GM12891 (cell line): ENCODE results near the gene TBC1D22A.

Experiments used
- DNase-seq: peaks from one replicate; pipeline ENCODE4 v3.0.0; 2011; ENCODE audit warnings: low spot score; ENCODE audit not compliant: insufficient read length
- FAIRE-seq: peaks from 2 replicates; lab custom pipeline; 2011; peaks lifted over from hg19 to GRCh38; lab: Jason Lieb, UNC
- PAX5 ChIP-seq: IDR thresholded peaks from 2 replicates; pipeline ENCODE4 v1.6.1; 2011; ENCODE audit warnings: low read length, moderate library complexity, mild to moderate bottlenecking; ENCODE audit not compliant: insufficient read depth, severe bottlenecking
- POLR2A ChIP-seq: IDR thresholded peaks from 2 replicates; pipeline ENCODE4 v1.6.1; 2011; ENCODE audit warnings: low read depth, low read length, control low read depth
- POLR2AphosphoS5 ChIP-seq: IDR thresholded peaks from 2 replicates; pipeline ENCODE4 v1.6.1; 2011; ENCODE audit warnings: low read depth, low read length, control low read depth
- POU2F2 ChIP-seq: IDR thresholded peaks from 2 replicates; pipeline ENCODE4 v1.6.1; 2011; ENCODE audit warnings: low read depth, mild to moderate bottlenecking, control low read depth, low read length, moderate library complexity
- SPI1 ChIP-seq: IDR thresholded peaks from 2 replicates; pipeline ENCODE4 v1.6.1; 2011; ENCODE audit warnings: low read depth, low read length, control low read depth
- TAF1 ChIP-seq: IDR thresholded peaks from 2 replicates; pipeline ENCODE4 v1.6.1; 2011; ENCODE audit warnings: low read depth, low read length, control low read depth

The TBC1D22A gene

GRCh38 chr22:47125603-47126002 is 363.2 kb downstream of the TBC1D22A start:
- FAIRE-seq (no peak), DNase-seq (no peak)
- TF ChIP-seq TAF1, result no peak
- no peak for TF ChIP-seq SPI1
- TF ChIP-seq POLR2AphosphoS5, result no peak
- no peak for TF ChIP-seq PAX5
- TF ChIP-seq POLR2A, result no peak
- TF ChIP-seq POU2F2, result no peak

GRCh38 chr22:47126344-47126811 is 363.9 kb downstream of the TBC1D22A start:
- TF ChIP-seq POU2F2 (no peak), POLR2A (no peak), TAF1 (no peak), PAX5 (no peak), POLR2AphosphoS5 (no peak), SPI1 (no peak)
- no peak for DNase-seq
- no peak for FAIRE-seq

GRCh38 chr22:47127441-47127871 is 365.0 kb downstream of the TBC1D22A start:
- FAIRE-seq (no peak), DNase-seq (no peak)
- TF ChIP-seq POU2F2 (no peak), POLR2AphosphoS5 (no peak), POLR2A (no peak), SPI1 (no peak), PAX5 (no peak), TAF1 (no peak)

- no peak for TF ChIP-seq POU2F2
- no peak for TF ChIP-seq TAF1
- no peak for TF ChIP-seq POLR2AphosphoS5
- TF ChIP-seq POLR2A, result no peak
- no peak for TF ChIP-seq SPI1
- TF ChIP-seq PAX5, result no peak
- no peak for FAIRE-seq
- no peak for DNase-seq
These were observed 365.8 kb downstream of the TBC1D22A start for GRCh38 chr22:47128216-47128615.

GRCh38 chr22:47128622-47129215 is 366.3 kb downstream of the TBC1D22A start:
- no peak for DNase-seq
- no peak for TF ChIP-seq TAF1
- TF ChIP-seq POU2F2, result no peak
- TF ChIP-seq POLR2AphosphoS5, result no peak
- no peak for TF ChIP-seq SPI1
- TF ChIP-seq POLR2A, result no peak
- TF ChIP-seq PAX5, result no peak
- no peak for FAIRE-seq

GRCh38 chr22:47129902-47130635 is 367.6 kb downstream of the TBC1D22A start:
- DNase-seq, result no peak

GRCh38 chr22:47130883-47131631 is 368.6 kb downstream of the TBC1D22A start:
- TF ChIP-seq TAF1 (no peak), PAX5 (no peak), POLR2AphosphoS5 (no peak), POU2F2 (no peak), POLR2A (no peak), SPI1 (no peak)
- DNase-seq, result no peak
- no peak for FAIRE-seq

More at GRCh38 chr22:47129902-47130635, 367.6 kb downstream of the TBC1D22A start:
- TF ChIP-seq PAX5 (no peak), SPI1 (no peak), POU2F2 (no peak), POLR2AphosphoS5 (no peak), TAF1 (no peak), POLR2A (no peak)
- FAIRE-seq, result no peak

- FAIRE-seq (no peak), DNase-seq (no peak)
- TF ChIP-seq POLR2AphosphoS5, result no peak
- TF ChIP-seq PAX5, result no peak
- no peak for TF ChIP-seq SPI1
- TF ChIP-seq POLR2A, result no peak
- no peak for TF ChIP-seq TAF1
- no peak for TF ChIP-seq POU2F2
These were observed 369.4 kb downstream of the TBC1D22A start for GRCh38 chr22:47131632-47132427.

- DNase-seq (no peak), FAIRE-seq (no peak)
- no peak for TF ChIP-seq PAX5
- no peak for TF ChIP-seq POLR2A
- TF ChIP-seq SPI1, result no peak
- TF ChIP-seq POLR2AphosphoS5, result no peak
These were observed 370.0 kb downstream of the TBC1D22A start for GRCh38 chr22:47132428-47132825.
